ENCODE data around the gene GJB3. TPM values are rescaled to one million over a fixed set of nuclear protein-coding genes. Genes with fewer than 3 reads are reported as not detected.

GJB3 gene
- total RNA-seq, 1 experiment from 2014 or later: 46.7 TPM

- no peak for TF ChIP-seq REST (IDR thresholded peaks at IDR 0.05; ENCODE audit: low read depth)
- TF ChIP-seq SP1 (IDR thresholded peaks at IDR 0.05; ENCODE audit: low read depth): no peak
- no peak for TF ChIP-seq JUND (IDR thresholded peaks at IDR 0.05)
- TF ChIP-seq CTCF (IDR thresholded peaks at IDR 0.05 in 2 of 3, conservative IDR thresholded peaks at IDR 0.05 in 1 of 3; ENCODE audit: borderline replicate concordance in 1 of 3, insufficient read depth in 1 of 3, low read depth in 2 of 3, low read length in 2 of 3): no peak
- no peak for TF ChIP-seq MAX (IDR thresholded peaks at IDR 0.05)
- no peak for TF ChIP-seq ZNF274 (IDR thresholded peaks at IDR 0.05; ENCODE audit: low read depth, low read length)
- TF ChIP-seq ZFX (IDR thresholded peaks at IDR 0.05): no peak
- no peak for TF ChIP-seq EGR1 (IDR thresholded peaks at IDR 0.05; ENCODE audit: low read depth)
- no peak for TF ChIP-seq EZH2phosphoT487 (IDR thresholded peaks at IDR 0.05; ENCODE audit: borderline replicate concordance)
- TF ChIP-seq TCF7L2 (IDR thresholded peaks at IDR 0.05; ENCODE audit: borderline replicate concordance, extremely low read depth, insufficient read depth, insufficient read length): no peak
- no peak for TF ChIP-seq SRF (IDR thresholded peaks at IDR 0.05; ENCODE audit: low read depth)
- no peak for TF ChIP-seq SIN3A (IDR thresholded peaks at IDR 0.05; ENCODE audit: low read depth)
- no peak for TF ChIP-seq FOSL1 (IDR thresholded peaks at IDR 0.05; ENCODE audit: low read depth)
- no peak for TF ChIP-seq POLR2A (IDR thresholded peaks at IDR 0.05; ENCODE audit: borderline replicate concordance, extremely low read depth, insufficient read depth, insufficient read length)
- TF ChIP-seq ZBTB33 (IDR thresholded peaks at IDR 0.05; ENCODE audit: extremely low read depth, insufficient replicate concordance, low read length): no peak
- no TSS peak for BruUV-seq (replicated peaks)
- Histone ChIP-seq H3K9me2 (ENCODE audit: insufficient read depth) (no peaks in the 10 kb centered on the region), H3K79me2 (ENCODE audit: insufficient read depth, low read length) (no peaks in the 10 kb centered on the region), H4K20me1 (ENCODE audit: insufficient read depth) (no peaks in the 10 kb centered on the region), H2AFZ (ENCODE audit: low read depth, low read length, poor library complexity, severe bottlenecking) (no peak overlapping the region), H3K4me2 (ENCODE audit: low read length) (no peak overlapping the region), H3K4me1 (ENCODE audit: control insufficient read depth in 1 of 2, insufficient read depth in 2 of 2, low read length in 2 of 2) (no peaks in the 10 kb centered on the region), H3K36me3 (ENCODE audit: control insufficient read depth in 1 of 2, insufficient read depth in 2 of 2, low read length in 2 of 2) (no peaks in the 10 kb centered on the region), H3K9me3 (ENCODE audit: control insufficient read depth in 1 of 2, insufficient read depth in 1 of 2, low read depth in 1 of 2, low read length in 2 of 2) (no peaks in the 10 kb centered on the region), H3K4me3 (replicated peaks in 1 of 2; ENCODE audit: low read depth in 1 of 2, low read length in 2 of 2) (no peak overlapping the region), H3K27me3 (ENCODE audit: insufficient read depth, low read length) (peaks cover 6% of the 10 kb centered on the region; the same call in 1 of the 2 replicates), H3K9ac (ENCODE audit: low read length) (no peak overlapping the region), H3K27ac (ENCODE audit: low read depth, low read length) (no peak overlapping the region)
- CTCF ChIA-PET: no interaction called here
- DNase-seq (ENCODE audit: low read depth, low spot score) (no peak), ATAC-seq (no peak)
- RAD21 ChIA-PET (ENCODE audit: low non-redundant PET in 1 of 2, low total read pairs in 2 of 2, uncharacterized antibody in 2 of 2, unreplicated experiment in 2 of 2): no interaction called here
- intact Hi-C loops (cut with micrococcal nuclease): no loop called here
- POLR2A ChIA-PET: no interaction called here
These were observed 43.9 kb downstream of the GJB3 start for GRCh38 chr1:34824817-34825454.

Measured in HCT116 (cell line).